Activated CD8-positive, alpha-beta memory T cell treated with anti-CD3 and anti-CD28 coated beads, Interleukin-2, amount 50 U/mL, for 24 hours (primary cell): ENCODE data around the gene ZNF628.

Source experiments
- DNase-seq: peaks from one replicate; pipeline ENCODE4 v3.0.0-alpha.2; 2020; ENCODE audit errors: extremely low read depth

ZNF628 gene

GRCh38 chr19:55497763-55498162 lies 21.3 kb downstream of the ZNF628 start:
- DNase-seq: no peak

GRCh38 chr19:55498246-55498840 lies 21.9 kb downstream of the ZNF628 start:
- DNase-seq: no peak

- DNase-seq: no peak
Measured at GRCh38 chr19:55500368-55500952, 24.0 kb downstream of the ZNF628 start.

GRCh38 chr19:55502197-55502952 lies 26.0 kb downstream of the ZNF628 start:
- no peak for DNase-seq

GRCh38 chr19:55503157-55503501 lies 26.7 kb downstream of the ZNF628 start:
- no peak for DNase-seq

GRCh38 chr19:55503502-55504251 lies 27.3 kb downstream of the ZNF628 start:
- DNase-seq: peak; percentile 80

- DNase-seq: no peak
Measured at GRCh38 chr19:55504252-55504603, 27.8 kb downstream of the ZNF628 start.

GRCh38 chr19:55504981-55505380 lies 28.6 kb downstream of the ZNF628 start:
- DNase-seq: no peak

GRCh38 chr19:55508120-55508519 lies 31.7 kb downstream of the ZNF628 start:
- no peak for DNase-seq

GRCh38 chr19:55516878-55517620 lies 40.6 kb downstream of the ZNF628 start:
- peak; percentile 67 for DNase-seq

- no peak for DNase-seq
Measured at GRCh38 chr19:55519451-55520311, 43.3 kb downstream of the ZNF628 start.

GRCh38 chr19:55520691-55521292 lies 44.4 kb downstream of the ZNF628 start:
- DNase-seq: no peak

- DNase-seq: no peak
Measured at GRCh38 chr19:55525289-55526101, 49.1 kb downstream of the ZNF628 start.

GRCh38 chr19:55526216-55527196 lies 50.1 kb downstream of the ZNF628 start:
- DNase-seq: no peak

GRCh38 chr19:55527197-55528029 lies 51.0 kb downstream of the ZNF628 start:
- no peak for DNase-seq

- no peak for DNase-seq
Measured at GRCh38 chr19:55528030-55528803, 51.8 kb downstream of the ZNF628 start.
